Keratinocyte (primary cell): Measurements from ENCODE around the gene CLCN1.

Experiments
- EZH2 ChIP-seq: IDR thresholded peaks from one replicate; pipeline ENCODE4 v1.6.1; 2012; ENCODE audit warnings: inconsistent platforms, mild to moderate bottlenecking, low read length, moderate library complexity
- TF ChIP-seq, protein P1 (sequence below), 3 experiments: IDR thresholded peaks in 1 of 3; conservative IDR thresholded peaks in 1 of 3; optimal IDR thresholded peaks in 1 of 3; 2 replicates in 2 of 3; 3 replicates in 1 of 3; pipeline versions ENCODE3 to v1.5.1; 2011; ENCODE audit warnings: low read length in 3 of 3, mild to moderate bottlenecking in 3 of 3, moderate library complexity in 2 of 3, control low read depth in 1 of 3, inconsistent platforms in 1 of 3; ENCODE audit not compliant: insufficient read depth in 2 of 3; ENCODE audit errors: extremely low read depth in 1 of 3

- TF ChIP-seq, protein P1, sequence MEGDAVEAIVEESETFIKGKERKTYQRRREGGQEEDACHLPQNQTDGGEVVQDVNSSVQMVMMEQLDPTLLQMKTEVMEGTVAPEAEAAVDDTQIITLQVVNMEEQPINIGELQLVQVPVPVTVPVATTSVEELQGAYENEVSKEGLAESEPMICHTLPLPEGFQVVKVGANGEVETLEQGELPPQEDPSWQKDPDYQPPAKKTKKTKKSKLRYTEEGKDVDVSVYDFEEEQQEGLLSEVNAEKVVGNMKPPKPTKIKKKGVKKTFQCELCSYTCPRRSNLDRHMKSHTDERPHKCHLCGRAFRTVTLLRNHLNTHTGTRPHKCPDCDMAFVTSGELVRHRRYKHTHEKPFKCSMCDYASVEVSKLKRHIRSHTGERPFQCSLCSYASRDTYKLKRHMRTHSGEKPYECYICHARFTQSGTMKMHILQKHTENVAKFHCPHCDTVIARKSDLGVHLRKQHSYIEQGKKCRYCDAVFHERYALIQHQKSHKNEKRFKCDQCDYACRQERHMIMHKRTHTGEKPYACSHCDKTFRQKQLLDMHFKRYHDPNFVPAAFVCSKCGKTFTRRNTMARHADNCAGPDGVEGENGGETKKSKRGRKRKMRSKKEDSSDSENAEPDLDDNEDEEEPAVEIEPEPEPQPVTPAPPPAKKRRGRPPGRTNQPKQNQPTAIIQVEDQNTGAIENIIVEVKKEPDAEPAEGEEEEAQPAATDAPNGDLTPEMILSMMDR (optimal IDR thresholded peaks at IDR 0.05 in 1 of 3, IDR thresholded peaks at IDR 0.05 in 1 of 3, conservative IDR thresholded peaks at IDR 0.05 in 1 of 3; ENCODE audit: extremely low read depth in 1 of 3, insufficient read depth in 2 of 3, low read length in 3 of 3): peak; percentile 63 to 88 (median 71)
- no peak for TF ChIP-seq EZH2
Observed at GRCh38 chr7:143380260-143380645, 64.3 kb downstream of the CLCN1 start.
